Mesenchymal stem cell (in vitro differentiated cells and primary cell): ENCODE data around the gene CSNK1D.

ENCODE experiments used
- DNase-seq: peaks from one replicate; pipeline ENCODE4 v3.0.0-alpha.2; 2013
- H2AFZ ChIP-seq: one replicate; pipeline ENCODE4 v1.6.1; 2013; ENCODE audit warnings: low read depth, mild to moderate bottlenecking, control low read depth, inconsistent platforms, low read length, moderate library complexity
- H2AK5ac ChIP-seq: 2 replicates; pipeline ENCODE4 v1.6.1; 2013; ENCODE audit warnings: low read length, moderate library complexity, mild to moderate bottlenecking, inconsistent platforms; ENCODE audit not compliant: severe bottlenecking
- H2BK120ac ChIP-seq: one replicate; pipeline ENCODE4 v1.6.1; 2013; ENCODE audit warnings: low read depth, mild to moderate bottlenecking, inconsistent platforms, low read length, moderate library complexity
- H2BK12ac ChIP-seq, 2 experiments: one replicate each; pipeline ENCODE4 v1.6.1; 2013; ENCODE audit warnings: inconsistent platforms in 2 of 2, low read length in 2 of 2, mild to moderate bottlenecking in 2 of 2, moderate library complexity in 2 of 2, control low read depth in 1 of 2
- H2BK15ac ChIP-seq: one replicate; pipeline ENCODE4 v1.6.1; 2013; ENCODE audit warnings: mild to moderate bottlenecking, low read depth, inconsistent platforms; ENCODE audit not compliant: poor library complexity, severe bottlenecking
- H2BK5ac ChIP-seq: 2 replicates; pipeline ENCODE4 v1.6.1; 2013; ENCODE audit warnings: low read depth, mild to moderate bottlenecking, low read length, control low read depth, inconsistent platforms; ENCODE audit not compliant: poor library complexity, severe bottlenecking
- H3K14ac ChIP-seq, 2 experiments: one replicate each; pipeline ENCODE4 v1.6.1; 2013; ENCODE audit warnings: inconsistent platforms in 2 of 2, low read length in 2 of 2, control low read depth in 1 of 2, mild to moderate bottlenecking in 1 of 2, moderate library complexity in 1 of 2
- H3K18ac ChIP-seq, 2 experiments: one replicate each; pipeline ENCODE4 v1.6.1; 2013; ENCODE audit warnings: inconsistent platforms in 2 of 2, low read length in 2 of 2, control low read depth in 1 of 2, low read depth in 1 of 2, mild to moderate bottlenecking in 1 of 2
- H3K23ac ChIP-seq, 2 experiments: one replicate each; pipeline ENCODE4 v1.6.1; 2013; ENCODE audit warnings: inconsistent platforms in 2 of 2, low read length in 2 of 2, mild to moderate bottlenecking in 2 of 2, moderate library complexity in 2 of 2, control low read depth in 1 of 2
- H3K27ac ChIP-seq: 2 replicates; pipeline ENCODE4 v1.5.1; 2013; ENCODE audit warnings: mild to moderate bottlenecking, moderate library complexity, low read length, control low read depth, inconsistent platforms; ENCODE audit not compliant: poor library complexity, severe bottlenecking
- H3K27me3 ChIP-seq, 2 experiments: 2 replicates each; pipeline versions ENCODE4 v1.6.1 to v1.7.0; 2013; ENCODE audit warnings: low read length in 2 of 2, mild to moderate bottlenecking in 2 of 2, moderate library complexity in 2 of 2, control low read depth in 1 of 2, inconsistent platforms in 1 of 2; ENCODE audit not compliant: control insufficient read depth in 1 of 2, insufficient read depth in 1 of 2
- H3K36me3 ChIP-seq, 2 experiments: 2 replicates each; pipeline versions ENCODE4 v1.6.1 to v1.7.0; 2013; ENCODE audit warnings: low read length in 2 of 2, control low read depth in 1 of 2, inconsistent platforms in 1 of 2, low read depth in 1 of 2, mild to moderate bottlenecking in 1 of 2; ENCODE audit not compliant: insufficient read depth in 2 of 2, control insufficient read depth in 1 of 2
- H3K4ac ChIP-seq, 2 experiments: one replicate each; pipeline ENCODE4 v1.6.1; 2013; ENCODE audit warnings: inconsistent platforms in 2 of 2, low read length in 2 of 2, mild to moderate bottlenecking in 2 of 2, moderate library complexity in 2 of 2, control low read depth in 1 of 2, low read depth in 1 of 2
- H3K4me1 ChIP-seq: 2 replicates; pipeline ENCODE4 v1.6.1; 2013; ENCODE audit warnings: low read depth, low read length, control low read depth; ENCODE audit not compliant: control insufficient read depth, insufficient read depth
- H3K4me2 ChIP-seq: 2 replicates; pipeline ENCODE4 v1.6.1; 2013; ENCODE audit warnings: low read length, mild to moderate bottlenecking, inconsistent platforms; ENCODE audit not compliant: poor library complexity, severe bottlenecking
- H3K4me3 ChIP-seq, 2 experiments: 2 replicates each; pipeline versions ENCODE4 v1.5.1 to v1.7.0; 2013; ENCODE audit warnings: low read length in 2 of 2, mild to moderate bottlenecking in 2 of 2, control low read depth in 1 of 2, low read depth in 1 of 2; ENCODE audit not compliant: insufficient read depth in 1 of 2
- H3K79me1 ChIP-seq: replicated peaks from 2 replicates; pipeline ENCODE4 v1.6.1; 2013; ENCODE audit warnings: mild to moderate bottlenecking, control low read depth, low read length, inconsistent platforms; ENCODE audit not compliant: poor library complexity, severe bottlenecking
- H3K9ac ChIP-seq: 2 replicates; pipeline ENCODE4 v1.7.0; 2013; ENCODE audit warnings: mild to moderate bottlenecking, low read length, moderate library complexity
- H3K9me3 ChIP-seq: 2 replicates; pipeline ENCODE4 v1.7.0; 2013; ENCODE audit warnings: mild to moderate bottlenecking, low read length; ENCODE audit not compliant: control insufficient read depth
- H4K8ac ChIP-seq: one replicate; pipeline ENCODE4 v1.6.1; 2013; ENCODE audit warnings: inconsistent platforms, mild to moderate bottlenecking, low read length, moderate library complexity
- H4K91ac ChIP-seq: one replicate; pipeline ENCODE4 v1.6.1; 2013; ENCODE audit warnings: mild to moderate bottlenecking, low read length, inconsistent platforms
- WGBS: methylation state at CpG from one replicate; pipeline ENCODE4 v1.1.7; 2013; ENCODE audit warnings: mixed read lengths; 5-methylcytosine and 5-hydroxymethylcytosine counted together

The CSNK1D gene

GRCh38 chr17:82301916-82302567, 28.5 kb upstream of the CSNK1D start:
- H3K4me2 ChIP-seq: no peak overlapping the region
- 80% methylated on average over 20 of the region's 23 CpGs for WGBS
- H2AFZ ChIP-seq: no peak overlapping the region
- no peak overlapping the region for H3K4ac ChIP-seq
- H2BK15ac ChIP-seq: no peak overlapping the region
- no peak overlapping the region for H3K14ac ChIP-seq
- H2BK12ac ChIP-seq: no peak overlapping the region
- no peaks in the 10 kb centered on the region for H3K36me3 ChIP-seq
- no peak overlapping the region for H2AK5ac ChIP-seq
- H3K4me3 ChIP-seq: no peak overlapping the region
- no peak overlapping the region for H3K9ac ChIP-seq
- H4K8ac ChIP-seq: no peak overlapping the region
- peaks cover 35% of the 10 kb centered on the region for H3K4me1 ChIP-seq
- no peak overlapping the region for H3K23ac ChIP-seq
- H3K18ac ChIP-seq: no peak overlapping the region
- no peaks in the 10 kb centered on the region for H3K79me1 ChIP-seq
- peaks cover 0 to 6% of the 10 kb centered on the region in 2 experiments for H3K27me3 ChIP-seq
- no peak overlapping the region for H2BK120ac ChIP-seq
- no peak overlapping the region for H2BK5ac ChIP-seq
- DNase-seq: no peak
- H3K27ac ChIP-seq: no peak overlapping the region
- H3K9me3 ChIP-seq: no peaks in the 10 kb centered on the region
- no peak overlapping the region for H4K91ac ChIP-seq

- no peak for DNase-seq
- H2AK5ac ChIP-seq: no peak overlapping the region
- H3K23ac ChIP-seq: no peak overlapping the region
- H3K4me3 ChIP-seq: no peak overlapping the region
- H3K4ac ChIP-seq: no peak overlapping the region
- H2AFZ ChIP-seq: no peak overlapping the region
- H2BK5ac ChIP-seq: no peak overlapping the region
- peak overlapping the region; percentile 43 for H3K9ac ChIP-seq
- peak overlapping the region; percentile 63 for H4K91ac ChIP-seq
- H3K9me3 ChIP-seq: no peaks in the 10 kb centered on the region
- no peaks in the 10 kb centered on the region for H3K36me3 ChIP-seq
- H3K4me1 ChIP-seq: peaks cover 37% of the 10 kb centered on the region
- no peak overlapping the region for H2BK12ac ChIP-seq
- no peak overlapping the region for H3K18ac ChIP-seq
- no peak overlapping the region for H3K14ac ChIP-seq
- WGBS: 90% methylated on average over 12 of the region's 12 CpGs
- H2BK120ac ChIP-seq: no peak overlapping the region
- H2BK15ac ChIP-seq: peak overlapping the region; percentile 31
- no peaks in the 10 kb centered on the region for H3K79me1 ChIP-seq
- H4K8ac ChIP-seq: peak overlapping the region; percentile 5
- no peak overlapping the region for H3K27ac ChIP-seq
- H3K4me2 ChIP-seq: no peak overlapping the region
- H3K27me3 ChIP-seq: peaks cover 0 to 6% of the 10 kb centered on the region in 2 experiments
Observed at GRCh38 chr17:82301300-82301915, 27.9 kb upstream of the CSNK1D start.

- Histone ChIP-seq H3K14ac (no peak overlapping the region), H2BK12ac (no peak overlapping the region), H3K4ac (no peak overlapping the region), H2BK120ac (no peak overlapping the region), H3K23ac (no peak overlapping the region), H3K4me1 (peaks cover 37% of the 10 kb centered on the region), H4K8ac (no peak overlapping the region), H3K4me2 (no peak overlapping the region), H3K36me3 (no peaks in the 10 kb centered on the region), H3K27me3 (peaks cover 0 to 6% of the 10 kb centered on the region in 2 experiments), H2BK5ac (no peak overlapping the region), H3K4me3 (no peak overlapping the region), H2AFZ (no peak overlapping the region), H3K9ac (peak overlapping the region; percentile 43), H4K91ac (no peak overlapping the region), H3K9me3 (no peaks in the 10 kb centered on the region), H3K27ac (no peak overlapping the region), H3K79me1 (no peaks in the 10 kb centered on the region), H2BK15ac (peak overlapping the region; percentile 31), H2AK5ac (no peak overlapping the region), H3K18ac (no peak overlapping the region)
- WGBS: 50% methylated on average over 21 of the region's 21 CpGs
- peak; percentile 58 for DNase-seq
Observed at GRCh38 chr17:82300707-82301270, 27.3 kb upstream of the CSNK1D start.

- Histone ChIP-seq H3K4me2 (no peak overlapping the region), H2BK12ac (no peak overlapping the region)
- WGBS: 96% methylated on average over 13 of the region's 13 CpGs
Observed at GRCh38 chr17:82300228-82300627, 26.7 kb upstream of the CSNK1D start.

More at GRCh38 chr17:82300228-82300627, 26.7 kb upstream of the CSNK1D start:
- Histone ChIP-seq H3K4me3 (no peak overlapping the region), H4K8ac (no peak overlapping the region), H3K9me3 (no peaks in the 10 kb centered on the region), H3K79me1 (no peaks in the 10 kb centered on the region), H3K14ac (no peak overlapping the region), H3K18ac (no peak overlapping the region), H3K4me1 (peaks cover 37% of the 10 kb centered on the region), H2AK5ac (no peak overlapping the region), H3K4ac (no peak overlapping the region), H3K9ac (no peak overlapping the region), H2BK15ac (no peak overlapping the region), H3K27ac (no peak overlapping the region), H2BK120ac (no peak overlapping the region), H4K91ac (no peak overlapping the region), H2BK5ac (no peak overlapping the region), H3K36me3 (no peaks in the 10 kb centered on the region), H3K23ac (no peak overlapping the region), H3K27me3 (peaks cover 0 to 6% of the 10 kb centered on the region in 2 experiments), H2AFZ (no peak overlapping the region)
- DNase-seq: no peak
